ENCODE measurements around the gene OPCML. TPM values are rescaled to one million over a fixed set of nuclear protein-coding genes. Genes with fewer than 3 reads are reported as not detected.

Gene OPCML
- polyA plus RNA-seq, 1 donor from 2014 or later, result 11.6 TPM

DNA sequence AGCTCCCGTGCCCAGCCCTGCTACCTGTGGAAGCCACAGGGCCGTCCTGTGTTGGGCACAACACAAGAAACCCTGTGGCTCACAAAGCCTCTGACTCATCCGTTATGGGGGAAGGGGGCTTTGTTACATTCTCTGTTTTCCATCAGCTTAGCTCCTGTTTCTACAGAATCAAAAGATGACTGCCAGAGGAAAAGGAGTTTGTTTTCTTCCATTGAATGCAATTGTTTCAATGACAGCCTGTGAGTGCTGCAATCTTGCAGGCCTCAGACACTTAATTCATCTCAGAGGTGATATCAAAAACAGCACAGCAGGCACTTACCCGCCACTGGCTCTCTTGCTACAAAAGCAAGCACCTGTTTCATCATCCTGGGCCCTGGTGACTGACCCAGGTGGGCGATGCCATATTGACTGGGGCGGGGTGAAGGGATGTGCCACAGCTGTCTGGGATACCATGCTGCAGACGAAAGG lies 194.3 kb downstream of the OPCML start:
- TF ChIP-seq, protein P1, sequence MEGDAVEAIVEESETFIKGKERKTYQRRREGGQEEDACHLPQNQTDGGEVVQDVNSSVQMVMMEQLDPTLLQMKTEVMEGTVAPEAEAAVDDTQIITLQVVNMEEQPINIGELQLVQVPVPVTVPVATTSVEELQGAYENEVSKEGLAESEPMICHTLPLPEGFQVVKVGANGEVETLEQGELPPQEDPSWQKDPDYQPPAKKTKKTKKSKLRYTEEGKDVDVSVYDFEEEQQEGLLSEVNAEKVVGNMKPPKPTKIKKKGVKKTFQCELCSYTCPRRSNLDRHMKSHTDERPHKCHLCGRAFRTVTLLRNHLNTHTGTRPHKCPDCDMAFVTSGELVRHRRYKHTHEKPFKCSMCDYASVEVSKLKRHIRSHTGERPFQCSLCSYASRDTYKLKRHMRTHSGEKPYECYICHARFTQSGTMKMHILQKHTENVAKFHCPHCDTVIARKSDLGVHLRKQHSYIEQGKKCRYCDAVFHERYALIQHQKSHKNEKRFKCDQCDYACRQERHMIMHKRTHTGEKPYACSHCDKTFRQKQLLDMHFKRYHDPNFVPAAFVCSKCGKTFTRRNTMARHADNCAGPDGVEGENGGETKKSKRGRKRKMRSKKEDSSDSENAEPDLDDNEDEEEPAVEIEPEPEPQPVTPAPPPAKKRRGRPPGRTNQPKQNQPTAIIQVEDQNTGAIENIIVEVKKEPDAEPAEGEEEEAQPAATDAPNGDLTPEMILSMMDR (IDR thresholded peaks at IDR 0.05; ENCODE audit: poor library complexity, severe bottlenecking), result no peak
- TF ChIP-seq, protein P2, sequence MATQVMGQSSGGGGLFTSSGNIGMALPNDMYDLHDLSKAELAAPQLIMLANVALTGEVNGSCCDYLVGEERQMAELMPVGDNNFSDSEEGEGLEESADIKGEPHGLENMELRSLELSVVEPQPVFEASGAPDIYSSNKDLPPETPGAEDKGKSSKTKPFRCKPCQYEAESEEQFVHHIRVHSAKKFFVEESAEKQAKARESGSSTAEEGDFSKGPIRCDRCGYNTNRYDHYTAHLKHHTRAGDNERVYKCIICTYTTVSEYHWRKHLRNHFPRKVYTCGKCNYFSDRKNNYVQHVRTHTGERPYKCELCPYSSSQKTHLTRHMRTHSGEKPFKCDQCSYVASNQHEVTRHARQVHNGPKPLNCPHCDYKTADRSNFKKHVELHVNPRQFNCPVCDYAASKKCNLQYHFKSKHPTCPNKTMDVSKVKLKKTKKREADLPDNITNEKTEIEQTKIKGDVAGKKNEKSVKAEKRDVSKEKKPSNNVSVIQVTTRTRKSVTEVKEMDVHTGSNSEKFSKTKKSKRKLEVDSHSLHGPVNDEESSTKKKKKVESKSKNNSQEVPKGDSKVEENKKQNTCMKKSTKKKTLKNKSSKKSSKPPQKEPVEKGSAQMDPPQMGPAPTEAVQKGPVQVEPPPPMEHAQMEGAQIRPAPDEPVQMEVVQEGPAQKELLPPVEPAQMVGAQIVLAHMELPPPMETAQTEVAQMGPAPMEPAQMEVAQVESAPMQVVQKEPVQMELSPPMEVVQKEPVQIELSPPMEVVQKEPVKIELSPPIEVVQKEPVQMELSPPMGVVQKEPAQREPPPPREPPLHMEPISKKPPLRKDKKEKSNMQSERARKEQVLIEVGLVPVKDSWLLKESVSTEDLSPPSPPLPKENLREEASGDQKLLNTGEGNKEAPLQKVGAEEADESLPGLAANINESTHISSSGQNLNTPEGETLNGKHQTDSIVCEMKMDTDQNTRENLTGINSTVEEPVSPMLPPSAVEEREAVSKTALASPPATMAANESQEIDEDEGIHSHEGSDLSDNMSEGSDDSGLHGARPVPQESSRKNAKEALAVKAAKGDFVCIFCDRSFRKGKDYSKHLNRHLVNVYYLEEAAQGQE (IDR thresholded peaks at IDR 0.05; ENCODE audit: borderline replicate concordance), result no peak
- no peak for TF ChIP-seq SMC3 (conservative IDR thresholded peaks at IDR 0.05; ENCODE audit: poor library complexity)
- no peak for TF ChIP-seq MXI1 (conservative IDR thresholded peaks at IDR 0.05; ENCODE audit: poor library complexity, severe bottlenecking)
- TF ChIP-seq POLR2AphosphoS5 (IDR thresholded peaks at IDR 0.05), result peak; percentile 60
- TF ChIP-seq RAD21 (conservative IDR thresholded peaks at IDR 0.05), result peak; percentile 16
- no peak for TF ChIP-seq TAF1 (IDR thresholded peaks at IDR 0.05; ENCODE audit: low read depth)
- TF ChIP-seq EZH2 (IDR thresholded peaks at IDR 0.05; ENCODE audit: borderline replicate concordance, insufficient read depth, low read length, poor library complexity, severe bottlenecking), result no peak
- TF ChIP-seq EP300 (conservative IDR thresholded peaks at IDR 0.05; ENCODE audit: poor library complexity, severe bottlenecking), result peak; percentile 50

DNA sequence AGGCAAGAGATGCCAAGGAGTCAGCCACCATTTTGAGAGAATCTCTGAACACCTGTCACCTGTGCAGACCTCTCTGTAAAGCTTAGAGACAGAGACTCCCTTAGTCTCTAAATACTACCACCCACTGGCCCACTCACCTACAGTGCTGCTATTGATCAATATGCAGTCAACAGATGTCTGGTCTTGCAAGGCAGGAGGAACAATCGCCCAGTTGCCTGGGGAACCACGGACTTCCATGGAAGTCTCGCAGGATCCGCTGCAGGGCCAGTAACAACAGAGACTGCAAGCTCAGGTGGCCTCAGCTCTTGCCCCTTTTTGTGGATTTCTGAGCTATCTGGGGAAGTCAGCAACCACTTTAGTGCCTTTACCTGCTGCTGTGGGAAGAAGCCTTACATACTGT lies 195.1 kb downstream of the OPCML start:
- Histone ChIP-seq H3K9ac (ENCODE audit: low read length) (no peak overlapping the region), H3K27me3 (ENCODE audit: insufficient read depth, low read depth, low read length) (no peaks in the 10 kb centered on the region)

More for the DNA sequence above, 194.3 kb downstream of the OPCML start:
- Histone ChIP-seq H2AFZ (ENCODE audit: low read depth, low read length) (no peak overlapping the region), H3K27me3 (ENCODE audit: insufficient read depth, low read depth, low read length) (no peaks in the 10 kb centered on the region), H3K36me3 (ENCODE audit: insufficient read depth, low read length) (no peaks in the 10 kb centered on the region), H3F3A (ENCODE audit: insufficient read depth, low read length, poor library complexity, severe bottlenecking) (no peaks in the 10 kb centered on the region), H3K9ac (ENCODE audit: low read length) (no peak overlapping the region), H3K4me2 (ENCODE audit: low read length) (no peak overlapping the region), H3K9me3 (ENCODE audit: low read length) (no peaks in the 10 kb centered on the region), H3K79me2 (replicated peaks; ENCODE audit: insufficient read depth, low read length) (no peaks in the 10 kb centered on the region), H3K9me2 (ENCODE audit: insufficient read depth, low read length) (no peaks in the 10 kb centered on the region), H4K20me1 (ENCODE audit: insufficient read depth) (no peaks in the 10 kb centered on the region), H3K4me3 (ENCODE audit: low read length) (no peak overlapping the region), H3K27ac (ENCODE audit: low read length) (no peak overlapping the region)

More for the DNA sequence above, 195.1 kb downstream of the OPCML start:
- Histone ChIP-seq H3K27ac (ENCODE audit: low read length) (no peak overlapping the region), H3K4me3 (ENCODE audit: low read length) (no peak overlapping the region), H2AFZ (ENCODE audit: low read depth, low read length) (no peak overlapping the region), H3K4me2 (ENCODE audit: low read length) (no peak overlapping the region), H3K79me2 (replicated peaks; ENCODE audit: insufficient read depth, low read length) (no peaks in the 10 kb centered on the region), H3K9me3 (ENCODE audit: low read length) (no peaks in the 10 kb centered on the region), H4K20me1 (ENCODE audit: insufficient read depth) (no peaks in the 10 kb centered on the region), H3K36me3 (ENCODE audit: insufficient read depth, low read length) (no peaks in the 10 kb centered on the region), H3K9me2 (ENCODE audit: insufficient read depth, low read length) (no peaks in the 10 kb centered on the region), H3F3A (ENCODE audit: insufficient read depth, low read length, poor library complexity, severe bottlenecking) (no peaks in the 10 kb centered on the region)
- TF ChIP-seq, protein P2 (IDR thresholded peaks at IDR 0.05; ENCODE audit: borderline replicate concordance), result no peak
- no peak for TF ChIP-seq MXI1 (conservative IDR thresholded peaks at IDR 0.05; ENCODE audit: poor library complexity, severe bottlenecking)
- TF ChIP-seq, protein P1 (IDR thresholded peaks at IDR 0.05; ENCODE audit: poor library complexity, severe bottlenecking), result no peak
